Stimulated activated CD4-positive, alpha-beta T cell treated with anti-CD3 and anti-CD28 coated beads, TNF-alpha, amount 100 ng/mL, for 1 hour (primary cell): ENCODE data around the gene CCDC192.

Experiments
- DNase-seq, 3 donors: peaks; one replicate each; pipeline ENCODE4 v3.0.0-alpha.2; 2020; ENCODE audit warnings: low read depth in 3 of 3, low spot score in 1 of 3

CCDC192 gene

GRCh38 chr5:127944125-127944524 lies 240.9 kb downstream of the CCDC192 start:
- no peak for DNase-seq

- DNase-seq: no peak
Measured at GRCh38 chr5:127947941-127948340, 244.8 kb downstream of the CCDC192 start.

- DNase-seq: no peak
Measured at GRCh38 chr5:127950707-127951391, 247.7 kb downstream of the CCDC192 start.

GRCh38 chr5:127951791-127952190 lies 248.6 kb downstream of the CCDC192 start:
- DNase-seq: no peak

DNA sequence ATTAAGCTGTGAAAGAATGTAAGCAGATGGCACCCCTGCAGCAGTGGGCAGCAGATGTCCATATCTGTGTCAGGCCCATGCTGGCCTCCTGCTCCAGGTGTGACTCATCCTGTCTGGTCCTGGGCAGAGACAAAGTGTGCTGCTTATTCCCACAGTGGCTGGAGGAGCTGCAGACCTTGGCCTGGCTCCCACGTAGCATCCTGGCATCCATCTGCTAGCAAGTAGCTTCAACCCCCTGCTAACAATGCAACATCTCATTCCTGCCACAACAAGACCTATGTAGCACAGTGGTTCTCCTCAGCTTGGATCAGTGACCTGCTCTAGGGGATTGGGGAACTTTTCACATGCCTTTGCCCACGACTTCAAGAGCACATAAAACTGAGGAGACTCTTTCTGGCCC lies 254.0 kb downstream of the CCDC192 start:
- DNase-seq: no peak

- no peak for DNase-seq
Measured at GRCh38 chr5:127957701-127958239, 254.6 kb downstream of the CCDC192 start.

DNA sequence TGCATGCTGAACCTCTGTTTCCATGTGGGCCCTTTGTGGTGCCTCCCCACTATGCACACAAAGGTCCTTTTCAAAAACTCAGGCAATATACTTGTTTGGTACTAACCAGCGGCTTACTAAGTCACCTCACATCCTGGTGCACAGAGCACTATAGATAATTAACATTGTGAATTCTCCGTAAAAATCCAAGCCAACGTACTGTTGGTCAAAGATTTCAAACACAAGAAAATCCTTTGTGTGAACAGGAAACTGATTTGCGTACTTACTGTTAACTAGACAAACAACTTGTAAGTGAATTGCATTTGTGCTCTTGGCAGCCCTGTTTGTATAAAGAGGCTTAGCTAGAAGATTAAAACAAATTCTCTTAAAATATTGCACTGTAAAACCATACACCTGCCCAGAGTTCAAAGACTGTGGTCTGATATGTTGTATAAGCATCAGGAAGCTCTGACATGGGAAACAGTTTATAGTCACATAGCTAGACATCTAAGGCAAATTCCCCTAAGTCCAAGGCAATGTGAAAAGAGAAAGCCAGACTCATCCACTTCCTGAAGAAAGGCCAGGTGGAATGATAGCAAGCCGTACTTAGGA lies 255.3 kb downstream of the CCDC192 start:
- no peak for DNase-seq

DNA sequence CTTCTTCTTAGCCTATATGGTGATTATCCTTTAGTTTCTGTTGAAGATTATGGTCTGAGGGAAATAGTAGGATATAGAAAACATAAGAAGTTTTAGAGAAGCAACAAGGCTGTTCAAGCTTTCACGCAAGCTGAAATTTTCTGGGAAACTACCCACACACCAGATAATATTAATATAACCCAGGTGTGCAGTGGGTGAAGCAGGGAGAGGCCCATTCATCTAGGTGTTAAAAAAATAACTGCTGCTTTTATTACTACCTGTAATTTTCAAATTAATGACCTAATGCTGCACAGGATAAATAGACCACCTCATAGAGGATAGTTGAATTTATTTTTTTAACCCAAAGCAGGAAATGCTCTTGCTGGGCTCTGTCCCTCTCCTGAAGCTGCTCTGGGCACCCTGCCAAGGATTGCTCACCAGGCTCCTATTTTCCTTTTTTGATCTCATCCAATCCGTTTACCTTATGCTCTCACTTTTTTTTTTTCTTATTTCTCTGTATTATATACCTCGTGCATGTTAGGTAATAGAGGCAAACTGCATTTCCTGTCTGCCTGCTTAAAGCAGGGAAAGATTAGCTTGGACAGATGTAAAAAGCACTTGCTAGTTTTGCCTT lies 256.1 kb downstream of the CCDC192 start:
- no peak for DNase-seq

GRCh38 chr5:127960270-127960691 lies 257.1 kb downstream of the CCDC192 start:
- DNase-seq: no peak

DNA sequence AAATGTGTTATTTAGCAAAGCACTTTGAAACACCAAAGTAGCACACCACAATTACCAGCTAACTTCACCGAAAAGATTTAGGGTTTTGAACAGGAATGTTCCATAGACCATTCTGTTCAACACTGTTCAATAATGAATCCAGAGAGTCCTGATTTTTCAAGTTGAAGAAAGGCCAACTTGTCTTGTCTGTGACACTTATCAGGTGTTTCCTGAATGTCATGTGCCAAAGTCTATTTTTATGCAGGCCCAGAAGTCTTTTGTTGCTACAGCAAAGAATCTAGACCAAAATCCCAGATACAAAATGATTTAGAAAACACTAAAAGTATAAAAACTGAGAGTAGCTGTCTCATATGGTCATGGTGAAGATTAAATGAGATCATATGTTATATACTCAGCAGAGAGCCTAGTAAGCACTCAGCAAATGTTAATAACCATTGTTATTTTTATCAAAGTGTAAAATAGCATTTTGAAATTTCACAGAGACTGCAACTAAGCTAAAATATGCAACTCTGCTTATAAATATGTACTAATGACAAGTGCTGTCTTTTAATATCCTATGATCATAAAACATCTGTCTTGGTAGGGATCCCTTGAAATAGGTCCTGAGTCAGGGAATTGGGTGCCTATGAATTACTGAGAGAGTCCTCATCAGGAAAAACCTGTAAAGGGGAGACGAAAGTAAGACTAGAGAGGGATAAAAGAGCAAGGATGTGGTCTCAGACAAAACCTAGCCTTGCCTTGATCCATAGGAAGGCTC lies 258.0 kb downstream of the CCDC192 start:
- DNase-seq: no peak

DNA sequence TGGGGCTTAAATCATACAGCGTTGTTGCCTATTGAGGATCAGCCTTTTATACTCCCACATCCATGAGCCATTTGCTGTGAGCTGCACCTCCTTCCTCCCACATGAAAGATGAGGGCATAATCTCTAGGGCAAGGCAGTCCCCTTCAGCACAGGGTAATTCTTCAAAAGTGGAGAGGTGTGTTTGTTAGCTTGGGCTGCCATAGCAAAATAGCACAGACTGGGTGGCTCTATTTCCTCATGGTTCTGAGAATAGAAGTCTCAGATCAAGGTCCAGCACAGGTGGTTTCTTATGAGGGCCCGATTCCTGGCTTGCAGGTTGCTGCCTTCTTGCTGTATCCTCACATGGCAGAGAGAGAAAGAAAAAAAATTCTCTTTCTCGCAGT lies 258.6 kb downstream of the CCDC192 start:
- no peak for DNase-seq

GRCh38 chr5:127962491-127962890 lies 259.3 kb downstream of the CCDC192 start:
- no peak for DNase-seq

- DNase-seq: no peak
Measured at GRCh38 chr5:127963233-127963632, 260.0 kb downstream of the CCDC192 start.

GRCh38 chr5:127963931-127964330 lies 260.7 kb downstream of the CCDC192 start:
- no peak for DNase-seq

GRCh38 chr5:127967323-127967982 lies 264.3 kb downstream of the CCDC192 start:
- no peak for DNase-seq

- no peak for DNase-seq
Measured at GRCh38 chr5:127967983-127968592, 264.9 kb downstream of the CCDC192 start.

- DNase-seq: no peak
Measured at GRCh38 chr5:127969002-127969401, 265.8 kb downstream of the CCDC192 start.

- DNase-seq: no peak
Measured at GRCh38 chr5:127969651-127970050, 266.5 kb downstream of the CCDC192 start.

DNA sequence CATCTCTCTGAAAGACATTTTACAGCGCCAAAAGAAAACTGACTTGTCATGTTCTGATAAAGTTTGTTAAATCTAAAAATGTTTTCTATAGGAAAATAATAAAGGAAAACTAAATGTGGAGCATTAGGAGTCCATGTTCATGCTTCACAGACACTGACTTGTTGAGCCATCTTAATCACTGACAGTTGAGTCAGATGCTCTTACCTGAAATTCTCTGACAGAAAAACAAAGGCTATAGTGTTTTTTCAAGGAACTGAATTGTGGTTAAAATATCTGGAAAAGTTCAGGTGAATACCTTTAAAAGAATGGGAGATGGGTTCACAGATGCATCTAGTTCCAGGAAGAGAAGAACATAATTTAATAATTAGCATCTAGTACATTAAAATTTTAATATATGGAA lies 266.9 kb downstream of the CCDC192 start:
- no peak for DNase-seq

DNA sequence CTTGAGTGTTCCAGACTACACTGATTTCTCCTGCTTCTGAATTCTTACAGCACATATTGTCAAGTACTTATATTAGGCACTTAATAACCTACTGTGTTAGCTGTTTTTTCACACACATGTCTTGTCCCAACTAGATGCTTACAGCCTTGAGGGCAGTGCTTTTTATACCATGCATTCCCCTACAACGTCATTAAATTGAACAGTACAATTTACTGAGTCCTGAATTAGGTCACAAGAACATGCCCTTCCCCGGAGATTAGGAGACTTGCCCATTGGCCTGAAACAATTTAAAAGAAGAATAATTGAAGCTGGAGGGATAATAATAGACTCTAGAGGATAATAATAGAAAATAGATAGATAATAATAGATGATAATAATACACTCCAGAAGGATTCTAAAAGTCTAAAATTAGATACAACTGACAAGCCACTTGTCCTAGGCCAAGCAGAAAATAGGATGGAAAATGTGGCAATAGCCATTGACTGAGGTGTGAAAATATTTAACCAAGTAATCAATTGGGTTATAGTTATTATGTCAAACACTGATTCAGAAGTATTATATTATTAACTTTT lies 267.7 kb downstream of the CCDC192 start:
- no peak for DNase-seq
